Mesothelial cell of epicardium (in vitro differentiated cells): Measurements from ENCODE around the gene GLB1L3. TPM values are rescaled to one million over a fixed set of nuclear protein-coding genes. Genes with fewer than 3 reads are reported as not detected.

Experiments used
- DNase-seq, 2 experiments: peaks; one replicate each; pipeline ENCODE4 v3.0.0; 2021; ENCODE audit warnings: low spot score in 2 of 2; ENCODE audit not compliant: unreplicated experiment in 2 of 2
- H3K27ac Mint-ChIP-seq: 2 replicates; pipeline ENCODE4 v1.8.0; 2021; ENCODE audit warnings: mixed read lengths
- H3K27me3 Mint-ChIP-seq: 2 replicates; pipeline ENCODE4 v1.8.0; 2021; ENCODE audit warnings: low read depth, mixed read lengths
- H3K36me3 Mint-ChIP-seq: 2 replicates; pipeline ENCODE4 v1.8.0; 2021; ENCODE audit warnings: mixed read lengths
- H3K4me1 Mint-ChIP-seq: 2 replicates; pipeline ENCODE4 v1.8.0; 2021; ENCODE audit warnings: mixed read lengths
- H3K4me3 Mint-ChIP-seq: 2 replicates; pipeline ENCODE4 v1.8.0; 2021; ENCODE audit warnings: mild to moderate bottlenecking, moderate library complexity, mixed read lengths
- H3K9me3 Mint-ChIP-seq: 2 replicates; pipeline ENCODE4 v1.8.0; 2021; ENCODE audit warnings: mixed read lengths
- total RNA-seq: library from RNA; stranded (reverse); gene quantifications from 3 replicates; pipeline ENCODE4 v1.2.1, GENCODE V29; 2021
- TF ChIP-seq, protein P1 (sequence below): fragments of 200-600 bp; sonication (generic); IDR thresholded peaks from one replicate; pipeline ENCODE4 v1.5.0; 2021; ENCODE audit warnings: antibody characterized with exemption; ENCODE audit not compliant: unreplicated experiment

Gene GLB1L3
- total RNA-seq, 1 donor from 2014 or later: not detected

DNA sequence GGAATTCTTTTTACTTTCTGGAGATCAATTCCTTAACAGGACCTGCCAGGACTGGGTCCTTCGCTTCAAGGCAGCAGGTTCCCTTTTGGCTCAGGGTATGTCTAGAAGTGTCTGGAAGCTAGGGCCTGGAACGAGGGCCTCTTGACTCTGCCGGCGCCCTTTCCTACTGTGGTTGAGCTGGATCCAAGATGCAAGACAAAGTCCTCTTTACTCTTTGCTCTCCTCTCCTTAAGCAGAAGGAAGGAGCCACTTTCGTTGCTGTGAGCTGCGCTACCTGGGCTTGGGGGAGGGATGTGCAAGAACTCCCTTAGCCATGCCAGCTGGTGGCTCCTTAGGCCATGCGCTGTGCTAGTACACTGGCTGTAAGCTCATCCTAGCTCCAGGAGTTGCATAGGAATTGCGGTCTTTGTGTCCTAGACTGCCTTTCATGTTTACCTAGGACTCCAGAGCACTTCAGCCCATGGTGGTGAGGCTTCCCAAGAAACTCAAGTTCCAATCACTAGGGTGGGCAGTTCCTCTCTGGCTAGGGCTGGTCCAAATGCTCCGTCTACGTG lies 73.7 kb downstream of the GLB1L3 start:
- TF ChIP-seq, protein P1, sequence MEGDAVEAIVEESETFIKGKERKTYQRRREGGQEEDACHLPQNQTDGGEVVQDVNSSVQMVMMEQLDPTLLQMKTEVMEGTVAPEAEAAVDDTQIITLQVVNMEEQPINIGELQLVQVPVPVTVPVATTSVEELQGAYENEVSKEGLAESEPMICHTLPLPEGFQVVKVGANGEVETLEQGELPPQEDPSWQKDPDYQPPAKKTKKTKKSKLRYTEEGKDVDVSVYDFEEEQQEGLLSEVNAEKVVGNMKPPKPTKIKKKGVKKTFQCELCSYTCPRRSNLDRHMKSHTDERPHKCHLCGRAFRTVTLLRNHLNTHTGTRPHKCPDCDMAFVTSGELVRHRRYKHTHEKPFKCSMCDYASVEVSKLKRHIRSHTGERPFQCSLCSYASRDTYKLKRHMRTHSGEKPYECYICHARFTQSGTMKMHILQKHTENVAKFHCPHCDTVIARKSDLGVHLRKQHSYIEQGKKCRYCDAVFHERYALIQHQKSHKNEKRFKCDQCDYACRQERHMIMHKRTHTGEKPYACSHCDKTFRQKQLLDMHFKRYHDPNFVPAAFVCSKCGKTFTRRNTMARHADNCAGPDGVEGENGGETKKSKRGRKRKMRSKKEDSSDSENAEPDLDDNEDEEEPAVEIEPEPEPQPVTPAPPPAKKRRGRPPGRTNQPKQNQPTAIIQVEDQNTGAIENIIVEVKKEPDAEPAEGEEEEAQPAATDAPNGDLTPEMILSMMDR: no peak
- H3K9me3 Mint-ChIP-seq: peaks cover 11% of the 10 kb centered on the region
- no peak overlapping the region for H3K27ac Mint-ChIP-seq
- peaks cover 1% of the 10 kb centered on the region for H3K4me1 Mint-ChIP-seq
- no peak for DNase-seq
- H3K4me3 Mint-ChIP-seq: no peak overlapping the region
- H3K36me3 Mint-ChIP-seq: peaks cover 7% of the 10 kb centered on the region
- H3K27me3 Mint-ChIP-seq: peaks cover 1% of the 10 kb centered on the region

DNA sequence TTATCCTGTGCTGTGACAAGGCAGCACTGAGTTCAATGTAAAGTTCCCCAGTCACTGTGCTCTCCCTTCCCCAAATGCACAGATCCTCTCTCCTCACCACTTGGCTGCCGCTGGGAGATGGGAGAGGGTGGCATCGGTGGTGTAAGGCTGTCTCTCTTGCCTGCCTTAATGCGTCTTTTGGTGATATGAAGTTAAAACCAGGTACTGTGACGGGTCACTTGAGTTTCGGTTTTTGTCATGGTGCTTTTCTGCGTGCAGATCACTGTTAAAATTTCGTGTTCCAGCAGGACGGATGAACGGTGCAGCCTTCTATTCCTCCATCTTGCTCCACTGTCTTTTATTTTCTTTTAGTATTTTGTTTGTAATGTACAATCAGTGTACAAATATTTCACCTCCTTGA lies 74.2 kb downstream of the GLB1L3 start:
- H3K27me3 Mint-ChIP-seq: peaks cover 1% of the 10 kb centered on the region
- H3K4me1 Mint-ChIP-seq: peaks cover 6% of the 10 kb centered on the region
- no peak for DNase-seq
- H3K4me3 Mint-ChIP-seq: no peak overlapping the region
- peaks cover 7% of the 10 kb centered on the region for H3K36me3 Mint-ChIP-seq
- H3K9me3 Mint-ChIP-seq: peaks cover 14% of the 10 kb centered on the region
- H3K27ac Mint-ChIP-seq: no peak overlapping the region
- TF ChIP-seq, protein P1: no peak

DNA sequence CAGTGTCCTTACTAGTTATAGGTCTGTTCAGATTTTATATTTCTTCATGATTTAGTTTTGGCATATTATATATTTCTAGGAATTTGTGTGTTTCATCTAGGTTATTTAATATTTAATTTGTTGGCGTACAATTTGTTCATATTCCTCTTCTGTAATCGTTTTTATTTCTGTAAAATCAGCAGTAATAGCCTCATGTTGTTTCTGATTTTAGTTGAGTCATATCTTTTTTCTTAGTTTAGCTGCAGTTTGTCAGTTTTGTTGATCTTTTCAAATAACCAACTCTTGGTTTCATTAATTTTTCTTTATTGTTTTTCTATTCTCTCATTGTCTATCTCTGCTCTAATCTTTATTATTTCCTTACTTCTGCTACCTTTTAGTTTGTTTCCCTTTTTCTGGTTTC lies 75.9 kb downstream of the GLB1L3 start:
- H3K36me3 Mint-ChIP-seq: peaks cover 7% of the 10 kb centered on the region
- no peak for DNase-seq
- peaks cover 9% of the 10 kb centered on the region for H3K4me1 Mint-ChIP-seq
- peaks cover 1% of the 10 kb centered on the region for H3K27me3 Mint-ChIP-seq
- TF ChIP-seq, protein P1: no peak
- peaks cover 14% of the 10 kb centered on the region for H3K9me3 Mint-ChIP-seq
- no peak overlapping the region for H3K4me3 Mint-ChIP-seq
- H3K27ac Mint-ChIP-seq: no peak overlapping the region

DNA sequence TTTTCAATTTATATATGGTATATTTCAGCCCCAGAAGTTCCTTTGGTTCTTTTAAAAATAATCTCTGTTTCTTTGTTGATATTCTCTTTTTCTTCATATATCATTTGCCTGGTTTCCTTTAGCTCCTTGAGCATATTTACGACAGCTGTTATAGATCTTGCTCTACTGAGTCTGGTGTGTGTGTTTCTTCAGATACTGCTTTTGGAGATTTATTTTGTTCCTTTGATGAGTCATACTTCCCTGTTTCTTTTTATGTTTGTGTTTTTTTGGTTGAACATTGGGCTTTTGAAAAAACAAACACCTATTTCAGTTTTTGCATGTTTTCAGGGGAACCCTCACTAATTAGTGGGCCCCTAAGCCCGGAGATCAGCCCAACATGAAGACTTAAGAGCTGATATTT lies 79.0 kb downstream of the GLB1L3 start:
- H3K27ac Mint-ChIP-seq: peak overlapping the region; percentile 1
- H3K36me3 Mint-ChIP-seq: peaks cover 7% of the 10 kb centered on the region
- no peak for DNase-seq
- H3K9me3 Mint-ChIP-seq: peaks cover 14% of the 10 kb centered on the region
- TF ChIP-seq, protein P1: no peak
- H3K27me3 Mint-ChIP-seq: no peaks in the 10 kb centered on the region
- no peak overlapping the region for H3K4me3 Mint-ChIP-seq
- peaks cover 10% of the 10 kb centered on the region for H3K4me1 Mint-ChIP-seq

DNA sequence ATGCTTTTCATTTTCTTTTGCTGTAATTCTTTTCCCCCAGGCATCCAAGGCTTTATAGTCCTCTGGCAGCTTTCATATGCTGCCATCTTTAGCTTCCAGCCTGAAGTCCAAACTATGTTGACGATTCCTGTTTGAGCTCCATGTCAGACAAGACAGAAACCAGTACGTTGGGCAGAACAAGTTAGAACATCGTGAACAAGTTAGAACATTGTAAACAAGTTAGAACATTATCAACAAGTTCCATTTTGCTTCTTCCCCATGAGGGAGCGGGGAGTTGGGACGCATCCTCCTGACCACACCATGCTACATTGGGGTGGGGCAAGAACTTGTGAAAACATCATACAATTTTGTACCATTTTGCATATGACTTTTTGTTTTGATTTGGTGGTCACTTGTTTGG lies 79.5 kb downstream of the GLB1L3 start:
- Mint-ChIP-seq H3K4me3 (no peak overlapping the region), H3K36me3 (peaks cover 7% of the 10 kb centered on the region), H3K27ac (peak overlapping the region; percentile 1), H3K4me1 (peaks cover 11% of the 10 kb centered on the region), H3K27me3 (no peaks in the 10 kb centered on the region), H3K9me3 (peaks cover 14% of the 10 kb centered on the region)
- TF ChIP-seq, protein P1: no peak
- DNase-seq: no peak
